Liver (tissue), 3 donors: ENCODE results near the gene CORO2B.

Experiments
- CTCF ChIP-seq: fragments of 150-350 bp; IDR thresholded peaks from 2 replicates; pipeline ENCODE4 v1.5.1; 2017; ENCODE audit warnings: improper control_type of control experiment, low read depth, low read length; ENCODE audit not compliant: missing input control
- EGR1 ChIP-seq, 2 donors: IDR thresholded peaks; 2 replicates each; pipeline ENCODE4 v1.6.1; 2016 to 2018; ENCODE audit warnings: antibody characterized with exemption in 2 of 2, low read depth in 2 of 2
- JUND ChIP-seq, 2 donors: IDR thresholded peaks; 2 replicates each; pipeline ENCODE4 v1.6.1; 2016; ENCODE audit warnings: antibody characterized with exemption in 2 of 2
- MAX ChIP-seq: IDR thresholded peaks from 2 replicates; pipeline ENCODE4 v1.6.1; 2016; ENCODE audit warnings: antibody characterized with exemption
- RAD21 ChIP-seq, 2 donors: IDR thresholded peaks; 2 replicates each; pipeline ENCODE4 v1.6.1; 2016; ENCODE audit warnings: antibody characterized with exemption in 2 of 2, mild to moderate bottlenecking in 2 of 2
- YY1 ChIP-seq: IDR thresholded peaks from 2 replicates; pipeline ENCODE4 v1.6.1; 2016; ENCODE audit warnings: antibody characterized with exemption, mild to moderate bottlenecking
- donor health status: healthy.
- donor health status: healthy.

GRCh38 chr15:68536331-68537095 lies 42.3 kb upstream of the CORO2B start:
- TF ChIP-seq EGR1 (IDR thresholded peaks at IDR 0.05; ENCODE audit: low read depth in 2 of 2) (no peak), YY1 (no peak), CTCF (no peak), JUND (IDR thresholded peaks at IDR 0.05) (no peak), RAD21 (IDR thresholded peaks at IDR 0.05) (no peak), MAX (no peak)
